ENCODE results near the gene ZNF366. TPM values are rescaled to one million over a fixed set of nuclear protein-coding genes. Genes with fewer than 3 reads are reported as not detected.

Gene ZNF366, protein sequence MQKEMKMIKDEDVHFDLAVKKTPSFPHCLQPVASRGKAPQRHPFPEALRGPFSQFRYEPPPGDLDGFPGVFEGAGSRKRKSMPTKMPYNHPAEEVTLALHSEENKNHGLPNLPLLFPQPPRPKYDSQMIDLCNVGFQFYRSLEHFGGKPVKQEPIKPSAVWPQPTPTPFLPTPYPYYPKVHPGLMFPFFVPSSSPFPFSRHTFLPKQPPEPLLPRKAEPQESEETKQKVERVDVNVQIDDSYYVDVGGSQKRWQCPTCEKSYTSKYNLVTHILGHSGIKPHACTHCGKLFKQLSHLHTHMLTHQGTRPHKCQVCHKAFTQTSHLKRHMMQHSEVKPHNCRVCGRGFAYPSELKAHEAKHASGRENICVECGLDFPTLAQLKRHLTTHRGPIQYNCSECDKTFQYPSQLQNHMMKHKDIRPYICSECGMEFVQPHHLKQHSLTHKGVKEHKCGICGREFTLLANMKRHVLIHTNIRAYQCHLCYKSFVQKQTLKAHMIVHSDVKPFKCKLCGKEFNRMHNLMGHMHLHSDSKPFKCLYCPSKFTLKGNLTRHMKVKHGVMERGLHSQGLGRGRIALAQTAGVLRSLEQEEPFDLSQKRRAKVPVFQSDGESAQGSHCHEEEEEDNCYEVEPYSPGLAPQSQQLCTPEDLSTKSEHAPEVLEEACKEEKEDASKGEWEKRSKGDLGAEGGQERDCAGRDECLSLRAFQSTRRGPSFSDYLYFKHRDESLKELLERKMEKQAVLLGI
- not detected for polyA plus RNA-seq (2013, experiment 1 of 2)
- polyA plus RNA-seq (2013, experiment 2 of 2), result not detected

GRCh38 chr5:72507231-72507906 lies at the start of gene ZNF366:
TSS of gene ZNF366 (minus strand) at chr5:72507410. CDS start at chr5:72461496, 45,914 bp downstream.
- Histone ChIP-seq H3K9ac (ENCODE audit: low read depth, low read length) (no peak within 1 kb of the TSS), H3K4me1 (ENCODE audit: insufficient read depth, low read length) (peaks cover 7% of the 10 kb centered on the region; the same call in 1 of the 2 replicates), H3K4me3 (ENCODE audit: low read length) (no peak within 1 kb of the TSS), H3K9me3 (ENCODE audit: insufficient read depth, low read depth, low read length) (no peaks in the 10 kb centered on the region), H3K27me3 (ENCODE audit: insufficient read depth, low read length) (no peaks in the 10 kb centered on the region), H3K36me3 (ENCODE audit: insufficient read depth, low read length) (no peaks in the 10 kb centered on the region), H3K27ac (ENCODE audit: low read depth, low read length) (no peak within 1 kb of the TSS)
- 88% methylated on average over 8 of the region's 9 CpGs for WGBS

DNA sequence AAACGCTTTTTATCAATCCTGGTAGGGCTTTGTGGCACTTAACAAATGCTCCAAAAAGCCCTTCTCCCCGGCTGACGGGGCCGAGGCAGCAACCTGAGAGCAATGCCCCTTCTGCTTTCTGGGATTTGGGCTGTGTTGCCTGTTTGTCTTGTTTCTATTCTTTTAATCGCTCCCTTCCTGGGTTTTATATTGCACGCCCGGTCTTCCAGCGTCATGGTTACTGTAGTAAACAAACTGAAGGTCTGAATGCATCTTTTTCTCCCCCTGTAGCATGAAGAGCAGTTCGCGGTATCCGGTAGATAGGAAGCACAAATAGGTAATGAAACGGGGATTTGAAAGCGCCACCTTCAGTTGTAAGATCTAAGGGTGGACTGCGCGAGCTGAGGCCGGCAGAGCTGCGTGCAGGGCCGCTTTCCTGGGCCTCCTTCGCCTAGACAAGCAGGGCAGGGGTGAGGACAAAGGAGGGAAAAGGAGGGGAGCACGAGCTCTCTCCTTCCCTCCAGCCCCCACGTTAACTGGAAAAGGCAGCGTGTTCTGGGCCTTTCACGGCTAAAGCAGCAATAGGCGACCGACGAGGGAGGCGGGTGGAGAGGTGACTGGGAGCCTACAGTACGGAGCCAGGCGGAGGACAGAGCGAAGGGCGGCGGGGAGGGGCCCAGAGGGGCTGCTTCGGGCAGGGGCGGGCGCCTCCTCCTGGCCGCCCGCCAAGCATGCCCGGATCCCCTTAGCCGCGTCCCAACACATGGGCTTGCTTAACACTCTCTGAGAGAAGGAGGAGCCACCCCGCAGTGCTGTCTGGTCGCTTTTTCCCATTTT lies 49.3 kb upstream of the ZNF366 start:
- WGBS, result 3% methylated on average over 42 of the region's 42 CpGs

DNA sequence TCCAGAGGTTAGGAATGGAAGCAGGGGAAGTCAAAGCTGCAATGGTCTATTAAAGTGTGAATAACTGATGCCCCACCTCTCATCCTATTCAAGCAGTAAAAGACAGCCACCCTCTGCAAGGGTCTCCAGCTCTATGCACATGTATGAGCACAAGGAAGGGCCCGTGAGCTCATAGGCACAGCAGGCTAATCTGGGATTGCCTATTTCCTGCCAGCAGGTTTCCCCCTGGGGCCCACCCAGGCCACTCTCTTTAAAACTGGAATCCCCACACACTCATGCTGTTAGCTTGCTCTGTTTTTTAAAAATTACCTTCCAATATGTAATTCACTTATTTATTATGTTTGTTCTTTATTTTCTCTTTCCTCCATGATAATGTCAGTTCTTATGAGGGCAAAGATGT lies 48.7 kb upstream of the ZNF366 start:
- peaks cover 43% of the 10 kb centered on the region for H3K4me1 ChIP-seq (ENCODE audit: insufficient read depth, low read length)
- 41% methylated on average over 1 of the region's 1 CpG for WGBS
- no peaks in the 10 kb centered on the region for H3K27me3 ChIP-seq (ENCODE audit: insufficient read depth, low read length)
- H3K4me3 ChIP-seq (ENCODE audit: low read length), result peak overlapping the region; percentile 56
- peak overlapping the region; percentile 78 for H3K9ac ChIP-seq (ENCODE audit: low read depth, low read length)
- peak overlapping the region; percentile 64 for H3K27ac ChIP-seq (ENCODE audit: low read depth, low read length)
- no peaks in the 10 kb centered on the region for H3K36me3 ChIP-seq (ENCODE audit: insufficient read depth, low read length)
- no peaks in the 10 kb centered on the region for H3K9me3 ChIP-seq (ENCODE audit: insufficient read depth, low read depth, low read length)

More for the DNA sequence above, 49.3 kb upstream of the ZNF366 start:
- H3K4me3 ChIP-seq (ENCODE audit: low read length), result peak overlapping the region; percentile 56
- no peaks in the 10 kb centered on the region for H3K9me3 ChIP-seq (ENCODE audit: insufficient read depth, low read depth, low read length)
- no peaks in the 10 kb centered on the region for H3K27me3 ChIP-seq (ENCODE audit: insufficient read depth, low read length)
- H3K36me3 ChIP-seq (ENCODE audit: insufficient read depth, low read length), result no peaks in the 10 kb centered on the region
- H3K4me1 ChIP-seq (ENCODE audit: insufficient read depth, low read length), result peaks cover 48% of the 10 kb centered on the region
- H3K9ac ChIP-seq (ENCODE audit: low read depth, low read length), result peak overlapping the region; percentile 78
- peak overlapping the region; percentile 64 for H3K27ac ChIP-seq (ENCODE audit: low read depth, low read length)

DNA sequence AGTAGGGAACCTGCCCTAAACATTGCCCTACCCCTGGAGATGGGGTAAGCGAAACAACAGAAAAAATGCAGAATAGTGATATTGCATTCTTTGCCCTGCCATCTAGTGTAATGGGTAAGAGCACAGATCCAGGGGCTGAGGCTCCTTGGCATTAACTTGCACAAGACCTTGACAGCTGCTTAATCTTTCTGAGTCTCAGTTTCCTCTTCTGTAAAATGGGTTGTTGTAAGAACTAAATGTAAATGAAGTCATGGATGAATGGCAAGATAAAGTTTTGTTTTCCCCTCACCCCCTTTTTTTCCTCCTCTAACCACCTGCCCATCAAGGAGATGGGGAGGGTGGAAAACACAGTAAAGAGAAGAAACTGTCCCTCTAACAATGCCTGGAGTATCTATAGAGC lies 47.7 kb upstream of the ZNF366 start:
- Histone ChIP-seq H3K4me3 (ENCODE audit: low read length) (no peak overlapping the region), H3K4me1 (ENCODE audit: insufficient read depth, low read length) (peaks cover 36% of the 10 kb centered on the region), H3K36me3 (ENCODE audit: insufficient read depth, low read length) (no peaks in the 10 kb centered on the region), H3K27me3 (ENCODE audit: insufficient read depth, low read length) (no peaks in the 10 kb centered on the region), H3K9ac (ENCODE audit: low read depth, low read length) (no peak overlapping the region), H3K9me3 (ENCODE audit: insufficient read depth, low read depth, low read length) (no peaks in the 10 kb centered on the region), H3K27ac (ENCODE audit: low read depth, low read length) (no peak overlapping the region)
- WGBS, result 95% methylated on average over 1 of the region's 1 CpG

- H3K9ac ChIP-seq (ENCODE audit: low read depth, low read length), result no peak overlapping the region
- H3K9me3 ChIP-seq (ENCODE audit: insufficient read depth, low read depth, low read length), result no peaks in the 10 kb centered on the region
- 93% methylated on average over 5 of the region's 5 CpGs for WGBS
- no peaks in the 10 kb centered on the region for H3K27me3 ChIP-seq (ENCODE audit: insufficient read depth, low read length)
- H3K27ac ChIP-seq (ENCODE audit: low read depth, low read length), result no peak overlapping the region
- no peak overlapping the region for H3K4me3 ChIP-seq (ENCODE audit: low read length)
- peaks cover 18% of the 10 kb centered on the region for H3K4me1 ChIP-seq (ENCODE audit: insufficient read depth, low read length)
- H3K36me3 ChIP-seq (ENCODE audit: insufficient read depth, low read length), result no peaks in the 10 kb centered on the region
Measured at GRCh38 chr5:72552041-72552557, 44.9 kb upstream of the ZNF366 start.

DNA sequence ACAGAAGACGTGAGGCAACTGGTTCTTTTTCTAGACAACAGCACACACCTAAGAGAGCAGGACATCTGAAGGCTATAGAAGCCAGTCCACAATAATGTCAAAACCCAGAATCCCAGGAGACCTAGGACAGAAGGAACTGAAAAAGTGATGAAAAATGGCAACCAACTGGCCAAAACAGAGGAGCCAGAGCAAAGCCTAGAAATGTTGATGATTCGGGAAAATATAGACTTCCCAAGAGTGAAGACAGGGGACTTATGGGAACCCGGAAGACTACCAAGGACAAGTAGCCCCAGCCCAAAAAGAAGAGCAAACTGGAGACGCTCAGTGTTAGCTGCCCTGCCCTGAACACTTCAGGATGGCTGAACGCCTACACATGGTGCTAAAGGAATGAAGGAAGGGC lies 43.4 kb upstream of the ZNF366 start:
- H3K9ac ChIP-seq (ENCODE audit: low read depth, low read length), result no peak overlapping the region
- H3K9me3 ChIP-seq (ENCODE audit: insufficient read depth, low read depth, low read length), result no peaks in the 10 kb centered on the region
- 90% methylated on average over 5 of the region's 5 CpGs for WGBS
- H3K27ac ChIP-seq (ENCODE audit: low read depth, low read length), result no peak overlapping the region
- H3K36me3 ChIP-seq (ENCODE audit: insufficient read depth, low read length), result no peaks in the 10 kb centered on the region
- no peak overlapping the region for H3K4me3 ChIP-seq (ENCODE audit: low read length)
- H3K4me1 ChIP-seq (ENCODE audit: insufficient read depth, low read length), result peaks cover 8% of the 10 kb centered on the region
- H3K27me3 ChIP-seq (ENCODE audit: insufficient read depth, low read length), result no peaks in the 10 kb centered on the region

DNA sequence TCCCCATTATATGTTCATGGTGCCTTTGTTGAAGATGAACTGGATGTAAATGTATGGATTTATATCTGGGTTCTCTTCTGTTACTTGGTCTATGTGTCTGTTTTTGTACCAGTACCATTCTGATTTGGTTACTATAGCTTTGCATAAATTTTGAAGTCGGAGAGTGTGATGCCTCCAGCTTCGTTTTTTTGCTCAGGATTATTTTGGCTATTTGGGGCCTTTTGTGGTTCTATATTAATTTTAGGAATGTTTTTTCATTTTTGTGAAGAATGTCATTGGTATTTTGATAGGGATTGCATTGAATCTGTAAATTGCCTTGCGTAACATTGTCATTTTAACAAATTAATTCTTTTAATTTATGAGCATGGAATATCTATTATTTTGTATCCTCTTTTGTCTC lies 36.6 kb upstream of the ZNF366 start:
- H3K27me3 ChIP-seq (ENCODE audit: insufficient read depth, low read length), result no peaks in the 10 kb centered on the region
- peaks cover 6% of the 10 kb centered on the region; the same call in 1 of the 2 replicates for H3K4me1 ChIP-seq (ENCODE audit: insufficient read depth, low read length)
- WGBS, result 85% methylated on average over 2 of the region's 3 CpGs
- H3K9me3 ChIP-seq (ENCODE audit: insufficient read depth, low read depth, low read length), result no peaks in the 10 kb centered on the region
- H3K4me3 ChIP-seq (ENCODE audit: low read length), result no peak overlapping the region
- no peak overlapping the region for H3K9ac ChIP-seq (ENCODE audit: low read depth, low read length)
- H3K36me3 ChIP-seq (ENCODE audit: insufficient read depth, low read length), result no peaks in the 10 kb centered on the region
- H3K27ac ChIP-seq (ENCODE audit: low read depth, low read length), result no peak overlapping the region

DNA sequence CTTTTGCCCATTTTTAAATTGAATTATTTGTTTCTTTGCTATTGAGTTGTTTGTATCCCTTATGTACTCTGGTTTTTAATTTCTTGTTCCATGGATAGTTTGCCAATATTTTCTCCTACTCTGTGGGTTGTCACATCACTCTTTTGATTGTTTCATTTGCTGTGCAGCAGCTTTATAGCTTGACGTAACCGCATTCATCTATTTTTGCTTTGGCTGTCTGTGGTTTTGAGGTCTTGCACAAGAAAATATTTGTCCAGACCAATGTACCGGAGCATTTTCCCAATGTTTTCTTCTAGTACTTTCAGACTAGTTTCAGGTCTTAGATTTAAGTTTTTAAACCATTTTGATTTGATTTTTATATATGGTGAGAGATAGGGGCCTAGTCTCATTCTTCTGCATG lies 36.2 kb upstream of the ZNF366 start:
- H3K27ac ChIP-seq (ENCODE audit: low read depth, low read length), result no peak overlapping the region
- no peaks in the 10 kb centered on the region for H3K36me3 ChIP-seq (ENCODE audit: insufficient read depth, low read length)
- no peak overlapping the region for H3K4me3 ChIP-seq (ENCODE audit: low read length)
- H3K4me1 ChIP-seq (ENCODE audit: insufficient read depth, low read length), result peaks cover 6% of the 10 kb centered on the region; the same call in 1 of the 2 replicates
- H3K9me3 ChIP-seq (ENCODE audit: insufficient read depth, low read depth, low read length), result no peaks in the 10 kb centered on the region
- 90% methylated on average over 3 of the region's 3 CpGs for WGBS
- H3K27me3 ChIP-seq (ENCODE audit: insufficient read depth, low read length), result no peaks in the 10 kb centered on the region
- no peak overlapping the region for H3K9ac ChIP-seq (ENCODE audit: low read depth, low read length)

DNA sequence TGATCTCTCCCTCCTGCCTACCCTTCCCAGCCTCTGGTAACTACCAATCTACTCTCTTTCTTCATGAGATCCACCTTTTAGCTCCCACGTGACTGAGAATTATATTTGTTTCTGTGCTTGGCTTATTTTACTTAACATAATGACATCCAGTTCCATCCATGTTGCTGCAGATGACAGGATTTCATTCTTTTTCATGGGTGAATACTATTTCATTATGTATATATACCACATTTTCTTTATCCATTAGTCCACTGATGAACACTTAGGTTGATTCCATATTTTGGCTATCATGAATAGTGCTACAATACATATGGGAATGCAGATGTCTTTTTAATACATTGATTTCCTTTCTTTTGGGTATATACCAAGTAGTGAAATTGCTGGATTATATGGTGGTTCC lies 35.5 kb upstream of the ZNF366 start:
- WGBS, result no CpG with 5 or more reads among the region's 1 CpG
- H3K4me1 ChIP-seq (ENCODE audit: insufficient read depth, low read length), result peaks cover 6% of the 10 kb centered on the region; the same call in 1 of the 2 replicates

GRCh38 chr5:72541501-72542225 lies 34.5 kb upstream of the ZNF366 start:
- no peak overlapping the region for H3K9ac ChIP-seq (ENCODE audit: low read depth, low read length)
- 31% methylated on average over 7 of the region's 7 CpGs for WGBS
- no peaks in the 10 kb centered on the region for H3K9me3 ChIP-seq (ENCODE audit: insufficient read depth, low read depth, low read length)

More for the DNA sequence above, 35.5 kb upstream of the ZNF366 start:
- Histone ChIP-seq H3K9me3 (ENCODE audit: insufficient read depth, low read depth, low read length) (no peaks in the 10 kb centered on the region), H3K9ac (ENCODE audit: low read depth, low read length) (no peak overlapping the region), H3K36me3 (ENCODE audit: insufficient read depth, low read length) (no peaks in the 10 kb centered on the region), H3K4me3 (ENCODE audit: low read length) (no peak overlapping the region), H3K27me3 (ENCODE audit: insufficient read depth, low read length) (no peaks in the 10 kb centered on the region), H3K27ac (ENCODE audit: low read depth, low read length) (no peak overlapping the region)

More at GRCh38 chr5:72541501-72542225, 34.5 kb upstream of the ZNF366 start:
- no peaks in the 10 kb centered on the region for H3K27me3 ChIP-seq (ENCODE audit: insufficient read depth, low read length)
- peaks cover 6% of the 10 kb centered on the region; the same call in 1 of the 2 replicates for H3K4me1 ChIP-seq (ENCODE audit: insufficient read depth, low read length)
- H3K27ac ChIP-seq (ENCODE audit: low read depth, low read length), result no peak overlapping the region
- no peak overlapping the region for H3K4me3 ChIP-seq (ENCODE audit: low read length)
- H3K36me3 ChIP-seq (ENCODE audit: insufficient read depth, low read length), result no peaks in the 10 kb centered on the region
